Peyer's patch (tissue), 4 donors: Measurements from ENCODE around the gene FZD4.
"Not testable (repeated sequence)": the region's sequence is repeated elsewhere in the genome, so short reads cannot be mapped to it uniquely, and the experiment has no call there.

Experiments used
- CTCF ChIP-seq, 6 experiments: fragments of 450-650 bp in 4 of 6; fragments of 200-600 bp in 2 of 6; sonication (generic) in 1 of 6; IDR thresholded peaks; one replicate each; pipeline ENCODE4 v1.5.1; 2017 to 2019; ENCODE audit warnings: antibody characterized with exemption in 6 of 6, mild to moderate bottlenecking in 3 of 6, moderate library complexity in 1 of 6
- POLR2A ChIP-seq, 2 donors: fragments of 450-650 bp; IDR thresholded peaks; one replicate each; pipeline ENCODE4 v1.5.1; 2017; ENCODE audit warnings: antibody characterized with exemption in 2 of 2, mild to moderate bottlenecking in 2 of 2, moderate library complexity in 2 of 2

DNA sequence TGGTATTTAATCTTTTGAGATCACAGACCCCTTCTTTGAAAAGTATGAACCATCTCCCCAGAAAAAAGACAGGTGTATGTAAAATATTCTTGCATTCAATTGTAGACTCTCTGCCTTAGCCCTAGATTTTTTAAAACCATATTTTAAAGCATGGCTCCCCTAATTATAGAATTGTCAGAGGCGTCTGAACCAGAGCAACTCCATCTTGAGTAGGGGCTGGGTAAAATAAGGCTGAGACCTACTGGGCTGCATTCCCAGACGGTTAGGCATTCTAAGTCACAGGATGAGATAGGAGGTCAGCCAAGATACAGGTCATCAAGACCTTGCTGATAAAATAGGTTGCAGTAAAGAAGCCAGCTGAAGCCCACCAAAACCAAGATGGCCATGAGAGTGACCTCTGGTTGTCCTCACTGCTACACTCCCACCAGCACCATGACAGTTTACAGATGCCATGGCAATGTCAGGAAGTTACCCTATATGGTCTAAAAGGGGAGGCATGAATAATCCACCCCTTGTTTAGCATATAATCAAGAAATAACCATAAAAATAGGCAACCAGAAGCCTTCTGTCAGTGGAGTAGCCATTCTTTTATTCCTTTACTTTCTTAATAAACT, 17.9 kb downstream of the FZD4 start:
- not testable (repeated sequence) for TF ChIP-seq CTCF, POLR2A (IDR thresholded peaks at IDR 0.05)
